Memory B cell (primary cell): ENCODE measurements around the gene CARHSP1.
"Not testable (repeated sequence)": the region's sequence is repeated elsewhere in the genome, so short reads cannot be mapped to it uniquely, and the experiment has no call there.

Experiments used
- ATAC-seq: fragments of 150-1000 bp; cut with Tn5 transposase; 2 replicates; pipeline ENCODE4 v1.10.0; 2021; ENCODE audit warnings: low read depth, mild to moderate bottlenecking, moderate library complexity
- DNase-seq, 2 donors: peaks; one replicate each; pipeline ENCODE4 v3.0.0; 2022; ENCODE audit warnings: low spot score in 2 of 2
- H3K27ac Mint-ChIP-seq: one replicate; pipeline ENCODE4 v1.8.0; 2022; ENCODE audit warnings: mild to moderate bottlenecking, moderate library complexity, mixed read lengths
- H3K27me3 Mint-ChIP-seq: one replicate; pipeline ENCODE4 v1.8.0; 2022; ENCODE audit warnings: mixed read lengths
- H3K36me3 Mint-ChIP-seq: one replicate; pipeline ENCODE4 v1.8.0; 2022; ENCODE audit warnings: mild to moderate bottlenecking, mixed read lengths
- H3K4me1 Mint-ChIP-seq: one replicate; pipeline ENCODE4 v1.8.0; 2022; ENCODE audit warnings: mixed read lengths
- H3K4me3 Mint-ChIP-seq: one replicate; pipeline ENCODE4 v1.8.0; 2022; ENCODE audit warnings: mild to moderate bottlenecking, moderate library complexity, mixed read lengths
- H3K9me3 Mint-ChIP-seq: one replicate; pipeline ENCODE4 v1.8.0; 2022; ENCODE audit warnings: mixed read lengths

Gene CARHSP1

GRCh38 chr16:8868416-8869211, at the start of gene CARHSP1:
TSS of gene CARHSP1 (minus strand) at chr16:8869006. CDS start at chr16:8859328, 9,678 bp downstream.
- H3K36me3 Mint-ChIP-seq = no peaks in the 10 kb centered on the region
- peak within 1 kb of the TSS; percentile 93 for H3K4me3 Mint-ChIP-seq
- H3K4me1 Mint-ChIP-seq = peaks cover 44% of the 10 kb centered on the region
- peak; percentile 76 for ATAC-seq
- peak within 1 kb of the TSS; percentile 86 for H3K27ac Mint-ChIP-seq
- H3K9me3 Mint-ChIP-seq = no peaks in the 10 kb centered on the region
- H3K27me3 Mint-ChIP-seq = no peaks in the 10 kb centered on the region
- peak; percentile 69 to 72 for DNase-seq

- not testable (repeated sequence) for H3K4me1 Mint-ChIP-seq, H3K4me3 Mint-ChIP-seq, DNase-seq, H3K27me3 Mint-ChIP-seq, ATAC-seq, H3K27ac Mint-ChIP-seq, H3K9me3 Mint-ChIP-seq
- peaks cover 27% of the 10 kb centered on the region for H3K36me3 Mint-ChIP-seq
These were observed 48.5 kb upstream of the CARHSP1 start for GRCh38 chr16:8917336-8917735.

- no peaks in the 10 kb centered on the region for H3K27me3 Mint-ChIP-seq
- ATAC-seq = peak; percentile 57
- H3K27ac Mint-ChIP-seq = peak overlapping the region; percentile 8
- DNase-seq = no peak
- no peaks in the 10 kb centered on the region for H3K4me1 Mint-ChIP-seq
- peaks cover 28% of the 10 kb centered on the region for H3K36me3 Mint-ChIP-seq
- no peak overlapping the region for H3K4me3 Mint-ChIP-seq
- no peaks in the 10 kb centered on the region for H3K9me3 Mint-ChIP-seq
These were observed 47.9 kb upstream of the CARHSP1 start for GRCh38 chr16:8916541-8917225.

DNA sequence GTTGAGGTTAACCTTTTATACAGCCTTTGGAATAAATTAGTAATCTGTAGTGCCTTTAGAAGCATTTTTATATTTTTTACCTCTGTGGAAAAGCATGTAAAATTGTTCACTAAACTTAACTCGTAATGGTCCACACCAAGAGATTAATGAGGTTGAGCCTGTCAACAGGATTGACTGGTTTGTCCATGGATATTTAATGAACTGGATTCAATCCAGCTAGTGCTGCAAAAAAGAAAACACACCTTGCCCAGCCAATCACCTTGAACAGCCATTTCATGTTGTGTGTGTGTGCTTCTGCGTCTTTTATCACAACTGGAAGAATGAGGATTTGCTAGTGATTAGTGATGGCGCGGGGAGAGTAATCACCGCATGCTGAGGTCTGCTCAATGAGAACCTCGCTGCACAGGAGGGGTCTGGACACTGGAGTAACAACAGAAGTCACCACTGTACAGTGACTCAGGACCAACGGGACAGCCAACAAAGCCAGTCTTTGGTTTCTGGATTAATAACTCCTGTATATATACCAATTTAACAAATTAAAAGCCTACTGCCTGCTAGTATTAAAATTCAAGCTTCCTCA, 47.0 kb upstream of the CARHSP1 start:
- Mint-ChIP-seq H3K4me3 (no peak overlapping the region), H3K27ac (no peak overlapping the region), H3K36me3 (peaks cover 33% of the 10 kb centered on the region), H3K27me3 (no peaks in the 10 kb centered on the region), H3K9me3 (no peaks in the 10 kb centered on the region), H3K4me1 (no peaks in the 10 kb centered on the region)
- ATAC-seq (no peak), DNase-seq (no peak)

DNA sequence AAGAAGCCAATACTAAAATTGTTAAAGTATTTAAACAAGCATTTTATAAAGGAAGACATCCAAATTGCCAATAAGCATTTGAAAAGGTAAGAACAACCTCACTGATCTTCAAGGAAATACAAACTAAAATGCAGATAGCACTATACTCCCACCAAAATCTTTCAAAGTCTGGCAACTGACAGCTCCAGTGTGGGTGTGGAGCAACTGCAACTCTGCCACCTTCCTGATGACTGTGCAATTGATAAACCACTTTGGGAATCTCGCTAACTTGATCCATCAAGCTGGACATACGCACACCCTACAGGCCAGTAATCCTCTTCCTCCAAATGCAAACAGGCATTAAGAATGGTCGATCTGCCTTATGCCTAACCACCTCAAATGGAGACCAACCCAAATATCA, 45.3 kb upstream of the CARHSP1 start:
- Mint-ChIP-seq H3K27me3 (no peaks in the 10 kb centered on the region), H3K9me3 (no peaks in the 10 kb centered on the region), H3K27ac (no peak overlapping the region), H3K4me1 (no peaks in the 10 kb centered on the region), H3K36me3 (peaks cover 34% of the 10 kb centered on the region), H3K4me3 (no peak overlapping the region)
- ATAC-seq (no peak), DNase-seq (no peak)

DNA sequence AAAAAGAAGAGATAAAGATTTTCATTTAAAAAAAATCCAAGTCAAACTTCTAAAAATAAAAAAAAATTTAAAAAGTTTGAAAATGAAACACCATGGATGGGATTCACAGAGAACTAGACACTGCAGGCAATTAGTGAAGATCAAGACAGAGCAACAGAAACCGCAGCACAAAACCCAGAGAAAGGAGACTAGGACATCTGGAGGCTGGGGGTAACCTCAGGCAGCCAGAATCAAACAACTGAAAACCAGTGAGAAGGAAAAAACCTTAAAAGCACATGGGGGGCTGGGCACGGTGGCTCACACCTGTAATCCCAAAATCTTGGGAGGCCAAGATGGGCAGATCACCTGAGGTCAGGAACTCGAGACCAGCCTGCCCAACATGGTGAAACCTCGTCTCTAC, 44.0 kb upstream of the CARHSP1 start:
- peaks cover 33% of the 10 kb centered on the region for H3K36me3 Mint-ChIP-seq
- H3K27ac Mint-ChIP-seq = no peak overlapping the region
- no peak overlapping the region for H3K4me3 Mint-ChIP-seq
- DNase-seq = no peak
- no peak for ATAC-seq
- H3K9me3 Mint-ChIP-seq = no peaks in the 10 kb centered on the region
- H3K4me1 Mint-ChIP-seq = no peaks in the 10 kb centered on the region
- H3K27me3 Mint-ChIP-seq = no peaks in the 10 kb centered on the region

GRCh38 chr16:8910811-8911210, 42.0 kb upstream of the CARHSP1 start:
- no peaks in the 10 kb centered on the region for H3K9me3 Mint-ChIP-seq
- DNase-seq = no peak
- no peaks in the 10 kb centered on the region for H3K4me1 Mint-ChIP-seq
- no peak overlapping the region for H3K27ac Mint-ChIP-seq
- no peaks in the 10 kb centered on the region for H3K27me3 Mint-ChIP-seq
- no peak for ATAC-seq
- no peak overlapping the region for H3K4me3 Mint-ChIP-seq
- H3K36me3 Mint-ChIP-seq = peaks cover 36% of the 10 kb centered on the region

GRCh38 chr16:8908810-8909468, 40.1 kb upstream of the CARHSP1 start:
- H3K4me3 Mint-ChIP-seq = no peak overlapping the region
- H3K27me3 Mint-ChIP-seq = no peaks in the 10 kb centered on the region
- H3K9me3 Mint-ChIP-seq = no peaks in the 10 kb centered on the region
- H3K4me1 Mint-ChIP-seq = no peaks in the 10 kb centered on the region
- H3K27ac Mint-ChIP-seq = no peak overlapping the region
- DNase-seq (no peak), ATAC-seq (no peak)
- H3K36me3 Mint-ChIP-seq = peaks cover 36% of the 10 kb centered on the region

DNA sequence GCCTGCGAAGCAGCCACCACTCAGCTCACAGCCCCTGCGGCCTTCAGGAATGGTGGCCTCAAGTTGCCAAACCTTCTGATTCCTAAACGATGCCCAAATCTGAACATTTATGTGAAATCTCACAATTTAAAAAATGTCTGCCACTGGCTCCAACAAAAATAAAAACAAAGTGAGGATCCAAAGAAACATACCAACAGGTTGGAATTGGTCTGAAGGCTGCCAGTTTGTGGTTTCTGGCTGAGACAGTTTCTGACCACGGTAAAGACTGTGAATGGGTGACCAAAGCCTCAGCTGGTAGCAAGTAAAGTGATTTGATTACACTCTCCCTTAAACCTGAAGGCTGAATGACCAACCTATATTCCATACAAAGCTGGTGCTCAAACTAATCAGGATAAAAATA, 38.3 kb upstream of the CARHSP1 start:
- Mint-ChIP-seq H3K9me3 (no peaks in the 10 kb centered on the region), H3K4me3 (no peak overlapping the region)

DNA sequence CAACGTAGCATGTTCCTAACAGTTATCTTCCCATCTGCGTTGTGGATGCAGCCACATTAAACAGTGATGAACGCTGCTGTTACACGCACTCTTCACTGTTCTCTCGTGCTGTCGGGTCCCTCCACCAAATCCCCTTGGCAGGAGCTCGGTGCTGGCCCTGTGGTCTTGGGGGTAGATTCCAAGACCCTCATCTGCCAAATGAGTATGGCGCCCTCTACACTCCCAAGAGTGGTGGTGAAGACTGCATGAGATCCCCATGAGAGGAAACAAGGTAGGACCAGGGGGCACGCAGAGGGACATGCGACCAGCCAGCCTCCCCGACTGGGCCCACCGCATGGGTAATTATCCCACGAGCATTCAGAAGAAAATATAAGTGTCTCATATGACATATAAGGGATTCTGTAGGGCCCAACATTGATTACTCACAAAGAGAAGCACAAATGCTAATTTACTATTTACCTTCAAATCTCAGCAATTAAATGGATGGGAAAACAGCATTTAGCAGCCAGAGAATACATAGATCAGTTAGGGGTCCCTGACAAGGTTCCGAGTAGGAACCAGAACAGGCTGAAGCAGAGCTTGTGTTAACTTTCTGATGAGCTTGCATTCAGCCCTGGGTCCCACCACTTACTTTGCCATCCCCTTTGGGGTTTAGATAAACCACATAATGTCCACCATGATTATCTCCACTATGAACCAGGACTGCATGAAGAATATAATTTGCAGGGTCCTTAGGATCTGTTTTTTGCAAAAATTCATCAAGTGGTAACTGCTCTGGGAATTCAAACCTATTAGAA, 37.2 kb upstream of the CARHSP1 start:
- no peaks in the 10 kb centered on the region for H3K9me3 Mint-ChIP-seq
- no peak overlapping the region for H3K4me3 Mint-ChIP-seq
- no peaks in the 10 kb centered on the region for H3K4me1 Mint-ChIP-seq
- peak; percentile 32 for ATAC-seq
- H3K27ac Mint-ChIP-seq = no peak overlapping the region
- peaks cover 34% of the 10 kb centered on the region for H3K36me3 Mint-ChIP-seq
- no peaks in the 10 kb centered on the region for H3K27me3 Mint-ChIP-seq
- DNase-seq = no peak

More for the DNA sequence above, 38.3 kb upstream of the CARHSP1 start:
- Mint-ChIP-seq H3K36me3 (peaks cover 35% of the 10 kb centered on the region), H3K27ac (no peak overlapping the region), H3K27me3 (no peaks in the 10 kb centered on the region), H3K4me1 (no peaks in the 10 kb centered on the region)
- DNase-seq = no peak
- ATAC-seq = no peak

DNA sequence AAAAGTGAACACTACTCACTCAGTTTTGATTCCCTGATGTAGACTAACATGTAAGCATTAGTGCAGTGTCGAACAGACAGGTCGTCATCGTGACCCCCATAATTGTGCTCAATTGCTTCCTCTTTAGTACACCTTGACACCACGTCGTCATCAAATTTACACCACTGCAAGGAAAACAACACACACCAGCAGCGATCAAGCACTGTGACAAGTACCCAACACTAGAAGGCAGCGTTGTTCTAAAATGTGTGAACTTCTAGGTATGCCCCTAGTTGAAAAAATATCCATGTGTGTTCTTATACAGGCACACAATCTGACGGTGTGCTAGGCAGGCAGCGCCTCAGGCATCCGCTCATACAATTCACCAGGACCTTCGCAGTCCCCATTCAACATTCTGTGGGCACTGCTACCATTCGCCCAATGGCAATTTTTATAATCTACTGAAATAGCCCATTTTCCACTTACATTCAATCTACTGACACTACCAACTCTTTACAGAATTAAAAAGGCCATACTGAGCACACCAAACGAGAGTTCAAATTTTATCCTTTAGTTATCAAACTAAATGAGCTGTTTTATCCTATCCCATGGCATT, 36.5 kb upstream of the CARHSP1 start:
- DNase-seq (no peak), ATAC-seq (peak; percentile 76)
- H3K27me3 Mint-ChIP-seq = no peaks in the 10 kb centered on the region
- no peaks in the 10 kb centered on the region for H3K4me1 Mint-ChIP-seq
- no peaks in the 10 kb centered on the region for H3K9me3 Mint-ChIP-seq
- H3K36me3 Mint-ChIP-seq = peaks cover 35% of the 10 kb centered on the region
- no peak overlapping the region for H3K4me3 Mint-ChIP-seq
- H3K27ac Mint-ChIP-seq = no peak overlapping the region

DNA sequence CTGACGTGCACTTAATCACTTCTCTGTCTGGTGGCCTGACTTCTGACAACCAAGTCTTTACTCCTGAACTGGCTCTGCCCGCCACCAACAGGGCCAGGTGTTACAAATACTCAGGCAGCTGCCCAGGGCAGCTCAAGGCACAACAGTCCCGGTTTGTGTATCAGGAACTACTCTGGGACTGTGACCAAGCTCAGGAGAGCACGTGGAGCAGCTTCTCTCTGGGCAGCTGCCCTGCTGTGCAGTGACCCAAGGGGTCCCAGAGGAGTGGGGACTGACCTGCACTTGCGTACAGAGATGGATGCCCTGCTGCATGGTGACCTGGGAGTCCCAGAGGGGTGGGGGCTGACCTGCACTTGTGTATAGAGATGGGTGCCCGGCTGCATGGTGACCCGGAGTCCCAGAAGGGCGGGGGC, 35.2 kb upstream of the CARHSP1 start:
- H3K27ac Mint-ChIP-seq = no peak overlapping the region
- H3K27me3 Mint-ChIP-seq = no peaks in the 10 kb centered on the region
- DNase-seq (no peak), ATAC-seq (no peak)
- no peaks in the 10 kb centered on the region for H3K9me3 Mint-ChIP-seq
- H3K4me1 Mint-ChIP-seq = no peaks in the 10 kb centered on the region
- H3K36me3 Mint-ChIP-seq = peaks cover 41% of the 10 kb centered on the region
- H3K4me3 Mint-ChIP-seq = no peak overlapping the region

DNA sequence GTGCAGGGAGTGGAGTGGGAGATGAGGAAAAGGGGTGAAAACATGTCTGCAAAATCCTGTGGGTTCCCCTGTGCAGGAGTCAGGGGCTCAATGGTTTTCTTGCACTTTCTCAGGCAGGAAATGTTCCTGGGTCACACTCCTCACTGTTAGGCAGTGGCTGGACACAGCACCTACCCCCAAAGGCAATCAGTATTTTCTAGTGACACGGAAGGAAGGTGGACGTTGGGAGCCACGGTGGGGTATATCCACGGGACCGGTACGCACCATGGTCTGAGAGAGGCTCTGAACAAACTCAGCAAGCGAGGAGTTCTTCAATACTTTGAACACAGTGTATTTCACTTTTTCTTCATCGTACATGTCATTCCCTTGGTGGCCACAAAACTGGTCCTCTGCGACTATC, 34.2 kb upstream of the CARHSP1 start:
- no peak overlapping the region for H3K4me3 Mint-ChIP-seq
- H3K4me1 Mint-ChIP-seq = no peaks in the 10 kb centered on the region
- no peak overlapping the region for H3K27ac Mint-ChIP-seq
- no peaks in the 10 kb centered on the region for H3K9me3 Mint-ChIP-seq
- H3K36me3 Mint-ChIP-seq = peaks cover 40% of the 10 kb centered on the region
- no peaks in the 10 kb centered on the region for H3K27me3 Mint-ChIP-seq
- DNase-seq (no peak), ATAC-seq (no peak)
